Measurements from ENCODE around the gene SNAPC2. TPM values are rescaled to one million over a fixed set of nuclear protein-coding genes. Genes with fewer than 3 reads are reported as not detected.
A peak's percentile ranks its signal among the peaks of the same experiment; 100 is the strongest.

SNAPC2 gene
- total and polyA plus RNA-seq, 2 of the 13 experiments (the other 11 are each of a cell fraction or from before 2014, with no cell fraction given), result 10.2 to 12.7 TPM

GRCh38 chr19:7903244-7904073 lies 16.7 kb upstream of the SNAPC2 start, which contains the start of gene MAP2K7 (continued):
- no peak for TF ChIP-seq ZMYM3 (CRISPR knock-in tag; IDR thresholded peaks at IDR 0.05)
- no peak; the same call in none of the 2 replicates for TF ChIP-seq ARID4A (CRISPR knock-in tag; IDR thresholded peaks at IDR 0.05; ENCODE audit: borderline replicate concordance)
- peak; percentile 57; the same call in 1 of the 2 replicates for TF ChIP-seq MAF1 (CRISPR knock-in tag; IDR thresholded peaks at IDR 0.05; ENCODE audit: borderline replicate concordance)
- TF ChIP-seq ZSCAN31 (CRISPR knock-in tag; IDR thresholded peaks at IDR 0.05; ENCODE audit: low read depth), result peak; percentile 82; the same call in 1 of the 2 replicates
- TF ChIP-seq RARG (CRISPR knock-in tag; IDR thresholded peaks at IDR 0.05; ENCODE audit: low read depth), result no peak
- no peak; the same call in 1 of the 2 replicates for TF ChIP-seq BRF2 (CRISPR knock-in tag; IDR thresholded peaks at IDR 0.05)
- TF ChIP-seq ETV5 (CRISPR knock-in tag; IDR thresholded peaks at IDR 0.05; ENCODE audit: borderline replicate concordance), result 0 out of 2 replicates have a peak, but pooled peaks have one; percentile 9
- no peak for TF ChIP-seq PTBP1 (IDR thresholded peaks at IDR 0.05; ENCODE audit: low read depth, low read length, poor library complexity, severe bottlenecking)
- peak; percentile 80 for TF ChIP-seq ZNF543 (CRISPR knock-in tag; IDR thresholded peaks at IDR 0.05)
- peak in 1 of 2 experiments; percentile 88; a peak in 2 of 4 replicates for TF ChIP-seq ATF4 (CRISPR knock-in tag; IDR thresholded peaks at IDR 0.05)
- peak; percentile 72; the same call in 1 of the 2 replicates for TF ChIP-seq RAD21 (CRISPR knock-in tag; IDR thresholded peaks at IDR 0.05)
- TF ChIP-seq RFXAP (CRISPR knock-in tag; IDR thresholded peaks at IDR 0.05; ENCODE audit: borderline replicate concordance), result peak; percentile 72; the same call in 1 of the 2 replicates
- no peak for TF ChIP-seq SYNCRIP (IDR thresholded peaks at IDR 0.05; ENCODE audit: insufficient read depth, low read depth, low read length)
- peak; percentile 83 for TF ChIP-seq XRCC5 (optimal IDR thresholded peaks at IDR 0.05; ENCODE audit: low read length)
- TF ChIP-seq ZNF337 (CRISPR knock-in tag; IDR thresholded peaks at IDR 0.05; ENCODE audit: borderline replicate concordance, low read depth), result 0 out of 2 replicates have a peak, but pooled peaks have one; percentile 57
- no peak for TF ChIP-seq MAZ (IDR thresholded peaks at IDR 0.05; ENCODE audit: borderline replicate concordance, low read depth, low read length)
- peak; percentile 64; the same call in 1 of the 2 replicates for TF ChIP-seq MAZ (CRISPR knock-in tag; IDR thresholded peaks at IDR 0.05; ENCODE audit: low read depth)
- TF ChIP-seq RFX5 (IDR thresholded peaks at IDR 0.05; ENCODE audit: low read depth, low read length), result no peak
- peak; percentile 6; the same call in 1 of the 2 replicates for TF ChIP-seq MEIS2 (CRISPR knock-in tag; IDR thresholded peaks at IDR 0.05)
- TF ChIP-seq RBFOX2 (IDR thresholded peaks at IDR 0.05; ENCODE audit: low read depth, low read length), result peak; percentile 94
- peak; percentile 89 for TF ChIP-seq RXRA (CRISPR knock-in tag; IDR thresholded peaks at IDR 0.05)
- TF ChIP-seq ZFP62 (CRISPR knock-in tag; IDR thresholded peaks at IDR 0.05), result no peak
- peak; percentile 36 for TF ChIP-seq TAF15 (IDR thresholded peaks at IDR 0.05; ENCODE audit: low read depth, low read length, poor library complexity, severe bottlenecking)
